H54 (cell line): ENCODE data around the gene CDKAL1.

Experiments used
- DNase-seq: peaks from one replicate; pipeline ENCODE4 v3.0.0; 2011; ENCODE audit warnings: low spot score, mixed read lengths; ENCODE audit not compliant: insufficient read length
- FAIRE-seq: peaks from 3 replicates; lab custom pipeline; 2011; peaks lifted over from hg19 to GRCh38; lab: Jason Lieb, UNC
- POLR2A ChIP-seq: IDR thresholded peaks from 2 replicates; pipeline ENCODE4 v1.6.1; 2011; ENCODE audit warnings: low read depth, mild to moderate bottlenecking, low read length

The CDKAL1 gene

DNA sequence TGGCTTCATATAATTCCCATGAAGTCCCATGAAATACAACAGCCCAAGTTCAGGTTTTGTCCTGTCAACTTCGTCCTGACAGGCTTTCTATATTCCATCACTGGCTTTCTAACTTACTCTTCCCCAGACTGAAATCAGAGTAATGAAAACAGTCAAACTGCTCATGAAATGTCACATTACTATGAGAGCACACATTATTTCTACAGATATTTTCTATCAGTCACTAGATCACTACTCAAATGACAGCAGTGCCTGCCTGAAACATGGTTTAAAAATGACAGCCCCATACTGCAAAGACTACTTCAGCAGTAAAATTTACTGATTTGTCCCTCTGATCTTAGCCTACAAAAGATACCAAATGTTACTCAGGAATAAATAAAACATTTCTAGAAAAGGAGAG lies 616.4 kb downstream of the CDKAL1 start:
- TF ChIP-seq POLR2A: no peak
- DNase-seq (no peak), FAIRE-seq (no peak)

DNA sequence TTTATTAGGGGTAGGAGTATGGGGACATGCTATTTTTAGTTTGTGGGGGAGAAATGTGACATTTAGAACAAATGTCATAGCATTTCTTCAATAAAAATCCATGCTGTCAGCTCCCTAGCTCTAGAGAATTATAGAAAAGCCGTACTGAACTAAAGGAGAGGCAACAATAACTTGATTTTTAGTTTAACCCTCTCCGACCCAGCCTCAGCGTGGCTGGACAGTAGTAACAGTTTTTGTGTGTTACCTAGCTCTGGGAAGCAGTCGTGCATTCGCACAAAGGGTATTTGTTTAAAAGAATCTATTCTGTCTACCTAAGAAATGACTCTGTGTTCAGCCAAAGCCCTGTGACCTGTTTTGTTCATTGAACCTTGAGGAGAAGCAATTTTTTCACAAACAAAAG lies 616.9 kb downstream of the CDKAL1 start:
- DNase-seq (no peak), FAIRE-seq (no peak)
- TF ChIP-seq POLR2A: no peak

DNA sequence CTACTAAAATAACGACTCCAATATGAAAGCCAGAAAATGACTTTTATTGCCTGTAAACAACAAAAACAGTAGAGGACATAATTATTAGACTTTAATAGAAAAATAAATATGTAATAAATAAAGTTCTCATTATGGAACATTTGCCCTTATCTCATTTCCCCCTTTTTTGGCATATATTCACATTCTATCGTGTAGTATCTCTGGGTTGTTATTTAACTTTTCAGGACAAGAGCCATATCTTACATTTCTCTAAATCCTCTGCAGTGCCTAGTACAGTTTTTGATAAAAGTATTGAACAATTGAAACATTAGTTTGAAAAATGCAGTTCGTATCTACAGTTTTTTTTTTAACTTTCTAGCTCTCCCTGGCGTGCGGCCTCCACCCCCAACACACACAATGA lies 617.3 kb downstream of the CDKAL1 start:
- no peak for DNase-seq
- no peak for FAIRE-seq
- TF ChIP-seq POLR2A: no peak

DNA sequence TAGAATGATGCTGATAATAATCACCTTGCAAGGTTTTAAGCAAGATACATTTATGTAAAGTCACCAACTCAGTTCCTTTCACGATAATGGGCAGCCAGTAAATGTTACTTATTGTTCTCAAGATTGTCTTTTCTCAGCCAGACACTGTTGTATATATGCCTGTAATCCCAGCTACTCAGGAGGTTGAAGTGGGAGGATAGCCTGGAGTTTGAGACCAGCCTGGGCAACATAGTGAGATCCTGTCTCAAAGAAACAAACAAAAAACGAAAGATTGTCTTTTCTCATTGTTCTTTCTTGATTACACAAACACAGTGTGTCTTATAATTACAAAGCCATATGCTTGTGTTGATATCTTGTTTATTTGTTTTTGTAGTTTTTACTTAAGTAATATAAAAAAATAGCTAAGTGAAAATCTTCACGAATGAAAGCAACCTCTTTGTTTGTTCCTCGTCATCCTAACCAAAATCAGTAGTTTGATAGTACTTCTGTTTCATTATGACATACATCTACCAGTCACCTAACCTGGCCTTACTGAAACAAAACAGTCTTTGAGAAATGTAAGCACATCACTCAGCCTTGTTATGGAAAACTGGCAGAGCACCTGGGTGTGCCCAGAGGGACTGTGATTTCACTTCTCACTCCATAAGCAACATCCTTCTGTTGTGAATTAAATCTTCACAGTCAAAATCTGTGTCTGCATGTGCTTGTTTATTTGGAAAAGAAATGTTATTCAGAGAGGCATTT lies 623.1 kb downstream of the CDKAL1 start:
- DNase-seq (no peak), FAIRE-seq (peak; percentile 55)
- TF ChIP-seq POLR2A: no peak

DNA sequence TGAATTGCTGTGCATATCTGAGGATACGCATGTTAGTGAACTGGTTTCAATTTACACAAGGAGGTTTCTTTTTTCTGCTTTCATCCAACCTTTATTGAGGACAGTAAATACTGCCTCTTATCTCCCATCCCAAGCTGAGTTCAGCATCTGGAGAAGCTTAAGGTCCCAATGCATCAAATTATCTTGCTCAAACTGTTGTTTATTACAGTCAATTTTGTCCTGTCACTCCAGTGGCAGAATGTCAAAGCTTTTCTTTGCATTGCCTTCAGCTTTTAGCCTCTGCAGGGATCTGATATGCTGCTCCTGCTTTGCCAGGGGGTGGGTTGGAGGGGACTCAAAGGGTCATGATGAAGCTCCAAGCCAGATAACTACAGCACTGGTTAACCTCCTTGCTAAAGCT lies 623.9 kb downstream of the CDKAL1 start:
- FAIRE-seq (no peak), DNase-seq (no peak)
- no peak for TF ChIP-seq POLR2A

DNA sequence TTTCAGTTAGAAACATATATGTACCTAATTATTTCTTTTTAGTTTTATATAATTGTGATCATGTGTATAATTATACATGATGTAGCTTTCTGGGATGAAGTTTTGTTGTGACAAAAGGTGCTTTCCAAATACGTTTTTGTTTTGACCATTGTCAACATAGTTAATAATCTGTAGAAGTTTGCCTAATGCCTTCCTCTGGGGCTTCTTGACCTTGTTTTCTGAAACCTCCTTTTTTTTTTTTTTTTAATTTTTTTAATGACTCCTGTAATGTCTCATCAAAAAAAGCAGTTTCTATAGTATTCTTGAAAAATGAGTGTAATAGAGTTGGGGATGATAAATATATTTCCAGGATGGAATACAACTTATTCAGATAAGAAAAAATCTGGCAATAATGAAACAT lies 624.6 kb downstream of the CDKAL1 start:
- FAIRE-seq (no peak), DNase-seq (no peak)
- TF ChIP-seq POLR2A: no peak

DNA sequence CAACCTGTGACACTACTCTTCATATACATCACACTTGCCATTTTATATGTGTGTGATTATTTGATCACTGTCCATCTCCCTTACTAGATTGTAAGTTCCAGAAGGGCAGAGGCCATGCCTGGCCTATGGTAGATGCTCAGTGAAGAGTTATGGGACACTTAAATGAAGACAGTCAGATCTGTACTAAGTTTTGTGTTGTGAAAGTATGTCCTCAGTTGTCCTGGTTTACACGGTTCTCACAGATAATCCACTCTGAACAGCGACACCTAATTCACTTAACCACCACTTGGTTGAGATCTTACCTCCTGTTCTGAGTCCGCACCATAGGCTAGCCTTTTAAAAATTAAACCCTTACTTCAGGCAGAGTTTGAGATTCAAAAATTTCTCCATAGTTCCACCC lies 625.2 kb downstream of the CDKAL1 start:
- no peak for TF ChIP-seq POLR2A
- no peak for FAIRE-seq
- DNase-seq: no peak

DNA sequence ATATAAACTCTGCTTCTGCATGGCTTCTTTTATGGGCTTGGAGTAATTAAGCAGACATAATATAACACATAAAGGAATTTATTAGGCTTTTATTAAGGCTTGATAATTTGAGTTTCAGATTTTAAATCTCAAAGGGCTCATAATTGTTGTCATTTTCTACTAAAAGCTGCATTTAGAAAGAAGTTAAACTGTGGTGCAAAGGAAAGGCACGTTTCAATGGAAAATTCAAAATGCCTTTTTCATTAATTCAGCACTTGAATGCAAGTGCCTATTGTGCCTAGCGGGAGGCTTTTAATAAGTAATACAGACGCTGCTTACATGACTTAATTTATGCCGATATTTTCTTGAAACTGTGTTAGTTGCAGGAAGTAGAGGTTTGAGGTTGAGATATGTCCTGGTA lies 627.5 kb downstream of the CDKAL1 start:
- FAIRE-seq: no peak
- TF ChIP-seq POLR2A: no peak
- DNase-seq: no peak

DNA sequence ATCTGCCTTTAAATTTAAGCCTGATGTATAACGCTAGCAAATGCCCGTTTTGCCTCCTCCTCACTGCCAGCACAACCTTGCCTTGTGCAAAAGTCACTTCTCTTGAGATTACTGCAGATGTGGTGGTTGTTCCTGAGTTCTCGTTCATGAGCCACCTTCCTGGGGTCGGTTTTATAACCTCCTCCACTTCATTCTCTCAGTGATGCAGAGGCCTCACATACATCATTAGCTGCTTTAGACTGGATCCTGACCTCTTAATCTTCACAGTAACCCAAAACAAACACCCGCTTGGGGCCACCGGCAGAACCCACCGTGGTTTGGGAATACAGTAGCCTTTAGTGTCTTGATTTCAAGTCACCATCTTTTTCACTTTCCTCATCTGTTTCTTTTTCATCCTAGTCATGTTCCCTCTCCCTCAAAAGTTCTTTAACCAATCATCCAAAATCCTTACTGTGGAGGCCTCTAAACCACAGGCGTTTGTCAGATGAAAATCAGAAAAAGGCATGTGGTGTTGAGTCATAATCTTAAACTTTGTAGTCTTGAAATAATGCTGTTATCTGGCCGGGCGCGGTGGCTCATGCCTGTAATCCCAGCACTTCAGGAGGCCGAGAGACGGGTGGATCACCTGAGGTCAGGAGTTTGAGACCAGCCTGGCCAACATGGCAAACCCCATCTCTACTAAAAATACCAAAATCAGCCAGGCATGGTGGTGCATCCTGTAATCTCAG lies 629.0 kb downstream of the CDKAL1 start:
- TF ChIP-seq POLR2A: no peak
- peak; percentile 68 for FAIRE-seq
- peak; percentile 22 for DNase-seq

DNA sequence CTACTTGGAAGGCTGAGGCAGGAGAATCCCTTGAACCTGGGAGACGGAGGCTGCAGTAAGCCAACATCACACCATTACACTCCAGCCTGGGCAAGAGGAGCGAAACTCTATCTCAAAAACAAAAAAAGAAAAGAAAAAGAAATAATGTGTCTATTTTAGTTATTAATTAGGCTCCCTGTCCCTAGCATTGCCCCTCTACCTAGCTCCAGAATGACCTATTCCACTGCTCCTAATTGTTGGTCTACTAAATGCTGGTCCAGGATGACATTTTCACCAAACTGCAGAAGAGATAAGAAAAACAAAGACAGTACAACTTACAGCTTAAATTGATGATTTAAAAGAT lies 629.6 kb downstream of the CDKAL1 start:
- no peak for DNase-seq
- no peak for FAIRE-seq
- TF ChIP-seq POLR2A: no peak

DNA sequence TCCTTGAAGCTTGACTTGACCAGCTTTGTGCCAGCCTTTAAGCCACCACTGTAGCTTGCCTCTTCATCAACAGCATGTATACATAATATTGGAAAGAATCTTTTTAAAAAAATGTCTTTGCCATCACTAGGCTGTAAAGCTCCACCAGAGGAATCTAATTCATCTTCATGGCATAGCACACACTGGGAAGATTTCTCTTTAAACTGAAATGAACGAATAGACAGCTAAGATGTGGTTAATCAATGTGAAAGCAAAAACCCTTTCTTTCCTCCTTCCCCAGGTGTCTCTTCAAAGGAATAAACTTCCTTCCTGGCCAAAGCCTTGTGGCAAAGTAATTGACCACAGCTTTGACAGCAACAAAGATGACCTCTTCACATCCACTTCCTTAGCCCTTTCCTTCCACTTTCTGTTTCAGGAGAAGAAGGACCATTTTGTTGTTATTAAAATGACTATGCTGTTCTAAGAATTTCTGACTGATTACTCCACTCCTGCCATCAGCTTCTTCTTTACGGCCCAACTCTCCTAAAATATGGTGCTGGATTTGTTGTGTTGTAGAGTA lies 630.6 kb downstream of the CDKAL1 start:
- FAIRE-seq: no peak
- TF ChIP-seq POLR2A: no peak
- no peak for DNase-seq

DNA sequence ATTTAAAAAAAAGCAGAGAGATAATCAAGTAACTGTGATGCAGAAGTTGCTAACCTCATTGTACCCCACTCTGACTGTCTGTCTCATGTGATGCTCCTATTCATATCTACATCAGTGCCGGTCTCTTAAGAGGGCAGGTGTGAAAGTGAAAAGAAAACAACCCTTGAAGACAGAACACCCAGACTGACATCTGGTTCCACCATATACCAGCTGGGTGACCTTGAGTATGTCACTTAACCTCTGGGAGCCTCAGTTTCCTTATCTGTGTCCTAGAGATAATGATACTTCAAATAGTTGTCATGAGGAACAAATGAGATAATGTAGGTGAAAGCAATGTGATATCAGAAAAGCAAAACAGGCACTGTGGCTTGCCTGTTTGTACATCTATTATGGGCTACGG lies 632.5 kb downstream of the CDKAL1 start:
- no peak for FAIRE-seq
- DNase-seq: no peak
- no peak for TF ChIP-seq POLR2A

DNA sequence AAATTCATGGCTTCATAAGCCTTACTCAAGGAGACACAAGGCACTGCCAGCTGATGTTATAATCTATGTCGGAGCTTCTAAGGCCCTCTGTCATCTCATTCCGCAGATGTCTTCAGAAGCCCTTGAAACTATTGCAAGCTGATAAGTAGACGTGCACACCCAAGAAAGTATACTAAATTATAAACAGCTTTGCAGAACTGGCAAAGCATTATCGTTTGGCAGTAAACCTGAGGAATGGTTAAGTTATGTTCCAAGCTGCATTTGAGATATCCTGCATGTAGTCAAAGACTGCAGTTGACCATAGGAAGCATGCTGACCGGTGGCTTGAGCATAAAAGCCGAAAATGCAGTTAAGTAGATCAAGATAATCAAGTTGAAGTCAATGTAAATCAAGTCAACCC lies 633.5 kb downstream of the CDKAL1 start:
- FAIRE-seq (no peak), DNase-seq (no peak)
- TF ChIP-seq POLR2A: no peak

DNA sequence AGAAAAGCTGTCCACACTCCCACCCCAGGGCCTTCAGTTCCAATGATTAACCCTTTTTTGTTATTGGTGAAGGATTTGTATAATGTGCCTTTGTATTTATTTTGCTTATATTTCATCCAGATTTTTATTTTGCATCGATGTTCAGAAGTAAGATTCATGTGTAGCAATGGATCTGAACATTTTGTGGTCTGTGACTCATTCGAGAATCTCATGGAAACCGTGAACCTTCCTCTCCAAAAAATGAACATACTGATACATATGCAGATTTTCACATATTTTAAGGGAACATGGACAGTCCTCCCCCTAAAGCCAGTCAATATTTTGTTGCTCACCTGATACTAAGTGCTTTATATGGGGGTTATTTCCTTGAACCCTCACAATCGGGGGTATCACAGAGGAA lies 637.5 kb downstream of the CDKAL1 start:
- FAIRE-seq: no peak
- DNase-seq: no peak
- no peak for TF ChIP-seq POLR2A

DNA sequence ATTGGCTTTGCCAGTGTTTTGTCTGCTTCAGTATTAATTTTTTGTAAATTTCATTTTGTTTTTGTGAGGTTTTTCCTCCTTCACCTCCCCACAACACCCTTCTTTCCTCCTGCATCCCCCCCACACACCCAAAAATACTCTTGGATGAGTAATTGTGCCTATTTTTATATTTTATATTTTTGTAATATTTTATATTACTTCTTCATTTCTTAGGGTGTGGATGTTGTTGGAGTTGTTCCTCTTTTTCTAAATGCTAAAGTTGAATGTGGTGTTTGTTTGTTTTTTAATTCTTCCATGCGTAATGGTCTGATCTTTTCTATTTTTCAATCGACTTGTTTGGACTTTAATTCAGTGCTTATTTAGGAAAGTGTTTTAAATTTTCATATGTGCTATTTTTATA lies 638.8 kb downstream of the CDKAL1 start:
- TF ChIP-seq POLR2A: no peak
- no peak for FAIRE-seq
- no peak for DNase-seq
